Ascending aorta (tissue), 2 donors: ENCODE measurements around the gene ZBTB21. TPM values are rescaled to one million over a fixed set of nuclear protein-coding genes. Genes with fewer than 3 reads are reported as not detected.

ENCODE experiments used
- DNase-seq, 2 donors: peaks; one replicate each; pipeline ENCODE4 v3.0.0-alpha.2; 2019; ENCODE audit warnings: low spot score in 2 of 2
- H3K27ac ChIP-seq, 2 donors: fragments of 200-600 bp; sonication (generic); one replicate each; pipeline ENCODE4 v1.5.1; 2016 to 2017; ENCODE audit warnings: mild to moderate bottlenecking in 1 of 2
- H3K27me3 ChIP-seq: fragments of 200-600 bp; sonication (generic); one replicate; pipeline ENCODE4 v1.5.1; 2017
- H3K36me3 ChIP-seq, 2 donors: fragments of 200-600 bp; sonication (generic); one replicate each; pipeline ENCODE4 v1.5.1; 2016
- H3K4me1 ChIP-seq, 2 donors: fragments of 200-600 bp; sonication (generic); one replicate each; pipeline ENCODE4 v1.5.1; 2016 to 2017; ENCODE audit warnings: mild to moderate bottlenecking in 1 of 2
- H3K4me3 ChIP-seq, 2 donors: fragments of 200-600 bp; sonication (generic); one replicate each; pipeline ENCODE4 v1.5.1; 2016 to 2017; ENCODE audit warnings: mild to moderate bottlenecking in 1 of 2
- H3K9me3 ChIP-seq, 2 donors: fragments of 200-600 bp; sonication (generic); one replicate each; pipeline ENCODE4 v1.5.1; 2016
- CTCF ChIP-seq, 3 experiments: fragments of 200-600 bp in 2 of 3; fragments of 450-650 bp in 1 of 3; sonication (generic) in 2 of 3; IDR thresholded peaks; one replicate each; pipeline ENCODE4 v1.5.1; 2016 to 2019; ENCODE audit warnings: antibody characterized with exemption in 3 of 3, mild to moderate bottlenecking in 1 of 3, moderate library complexity in 1 of 3
- intact Hi-C: fragments of 100-400 bp; cut with DNase I; formaldehyde crosslinking; loops from one replicate; pipeline ENCODE4 v1.15.1; 2023
- total RNA-seq: library from RNA; depleted of rRNA; stranded (reverse); fragments of >200 nt; gene quantifications from one replicate; pipeline ENCODE4 v1.1.0, GENCODE V29; 2016

Gene ZBTB21
- total RNA-seq, 1 donor from 2014 or later, result 11.1 TPM

DNA sequence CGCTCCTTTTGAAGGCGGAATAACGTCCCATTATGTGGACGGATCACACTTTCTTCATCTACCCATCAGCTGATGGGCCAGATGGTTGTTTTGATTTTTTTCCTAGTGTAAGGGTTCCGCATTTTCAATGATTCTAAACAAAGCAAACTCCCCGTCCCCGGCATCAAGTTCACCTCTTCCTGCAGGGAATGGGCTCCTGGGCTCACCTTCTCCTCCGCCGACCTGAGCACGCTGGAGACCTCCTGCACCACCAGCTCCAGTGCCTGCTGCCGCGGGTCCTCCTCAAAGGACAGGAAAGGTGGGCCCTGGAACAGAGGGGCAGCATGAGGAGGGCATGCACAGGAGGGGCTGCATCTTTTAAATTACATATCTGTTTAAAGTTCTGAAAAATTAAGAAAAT, 68.2 kb downstream of the ZBTB21 start:
- intact Hi-C loops, result no loop called here
- H3K4me3 ChIP-seq, result no peak overlapping the region
- H3K4me1 ChIP-seq, result no peaks in the 10 kb centered on the region
- no peaks in the 10 kb centered on the region for H3K9me3 ChIP-seq
- no peak for TF ChIP-seq CTCF (IDR thresholded peaks at IDR 0.05)
- DNase-seq, result no peak
- H3K36me3 ChIP-seq, result peaks cover 7 to 14% of the 10 kb centered on the region in 2 donors
- no peaks in the 10 kb centered on the region for H3K27me3 ChIP-seq
- no peak overlapping the region for H3K27ac ChIP-seq

GRCh38 chr21:41940431-41940830, 69.7 kb downstream of the ZBTB21 start:
- no peaks in the 10 kb centered on the region for H3K9me3 ChIP-seq
- H3K36me3 ChIP-seq, result peaks cover 7 to 14% of the 10 kb centered on the region in 2 donors
- intact Hi-C loops, result no loop called here
- TF ChIP-seq CTCF (IDR thresholded peaks at IDR 0.05), result no peak
- H3K4me3 ChIP-seq, result no peak overlapping the region
- no peak for DNase-seq
- no peaks in the 10 kb centered on the region for H3K4me1 ChIP-seq
- no peaks in the 10 kb centered on the region for H3K27me3 ChIP-seq
- no peak overlapping the region for H3K27ac ChIP-seq

DNA sequence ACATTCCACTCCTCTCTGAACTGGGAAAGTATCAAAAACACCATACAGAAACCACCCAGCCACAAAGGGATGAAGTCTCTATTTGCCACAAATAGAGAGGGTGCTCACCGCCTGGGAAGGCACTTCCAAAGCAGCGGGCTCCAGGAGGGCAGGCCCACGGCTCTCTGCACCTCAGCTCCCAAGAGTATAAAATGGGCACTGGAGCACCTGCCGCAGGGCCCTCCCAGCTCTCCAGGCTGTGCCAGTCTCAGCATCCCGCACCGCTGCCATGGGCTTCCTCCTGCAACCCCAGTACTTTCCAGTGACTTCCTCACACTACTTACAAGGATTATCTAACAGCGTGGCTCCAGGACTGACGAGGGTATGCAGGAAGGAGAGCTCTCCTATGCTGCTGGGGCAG, 70.8 kb downstream of the ZBTB21 start:
- Histone ChIP-seq H3K4me1 (no peaks in the 10 kb centered on the region), H3K36me3 (peaks cover 7 to 14% of the 10 kb centered on the region in 2 donors), H3K9me3 (no peaks in the 10 kb centered on the region), H3K27me3 (no peaks in the 10 kb centered on the region), H3K27ac (no peak overlapping the region), H3K4me3 (no peak overlapping the region)
- intact Hi-C loops, result no loop called here
- TF ChIP-seq CTCF (IDR thresholded peaks at IDR 0.05), result no peak
- no peak for DNase-seq

Other genes with a start within 250 kb of the ZBTB21 start
- 6.4 TPM for gene RIPK4, start 243.3 kb downstream of the ZBTB21 start, total RNA-seq
- 20.5 TPM for gene PRDM15, start 131.0 kb downstream of the ZBTB21 start, total RNA-seq
- 45.0 TPM for gene C2CD2, start 56.3 kb downstream of the ZBTB21 start, total RNA-seq
- gene UMODL1, start 61.0 kb upstream of the ZBTB21 start, total RNA-seq, result not detected
- 39.5 TPM for gene ABCG1, start 208.8 kb upstream of the ZBTB21 start, total RNA-seq